IPS-11a (cell line): ENCODE data around the gene TIMP1.
"Not testable (repeated sequence)": the region's sequence is repeated elsewhere in the genome, so short reads cannot be mapped to it uniquely, and the experiment has no call there.

Experiments
- H3K4me3 ChIP-seq: one replicate; pipeline ENCODE4 v1.5.1; 2013; ENCODE audit warnings: low read depth, low read length, control low read depth

The TIMP1 gene

DNA sequence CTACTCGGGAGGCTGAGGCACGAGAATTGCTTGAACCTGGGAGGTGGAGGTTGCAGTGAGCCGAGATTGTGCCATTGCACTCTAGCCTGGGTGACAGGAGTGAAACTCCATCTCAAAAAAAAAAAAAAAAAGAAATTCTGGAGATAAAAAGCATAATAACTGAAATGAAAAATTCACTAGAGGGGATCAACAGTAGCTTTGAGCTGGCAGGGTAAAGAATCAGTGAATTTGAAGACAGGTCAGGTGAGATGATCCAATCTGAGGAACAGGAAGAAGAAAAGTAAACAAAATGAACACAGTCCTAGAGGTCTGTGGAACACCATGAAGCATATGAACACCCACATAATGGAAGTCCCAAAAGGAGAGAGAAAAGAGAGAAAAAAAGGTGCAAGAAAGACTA, 15.0 kb downstream of the TIMP1 start:
- H3K4me3 ChIP-seq: no peak overlapping the region

- H3K4me3 ChIP-seq: not testable (repeated sequence)
Measured at GRCh38 chrX:47603125-47603524, 20.9 kb downstream of the TIMP1 start.

GRCh38 chrX:47605024-47605423, 22.8 kb downstream of the TIMP1 start:
- no peak overlapping the region for H3K4me3 ChIP-seq

DNA sequence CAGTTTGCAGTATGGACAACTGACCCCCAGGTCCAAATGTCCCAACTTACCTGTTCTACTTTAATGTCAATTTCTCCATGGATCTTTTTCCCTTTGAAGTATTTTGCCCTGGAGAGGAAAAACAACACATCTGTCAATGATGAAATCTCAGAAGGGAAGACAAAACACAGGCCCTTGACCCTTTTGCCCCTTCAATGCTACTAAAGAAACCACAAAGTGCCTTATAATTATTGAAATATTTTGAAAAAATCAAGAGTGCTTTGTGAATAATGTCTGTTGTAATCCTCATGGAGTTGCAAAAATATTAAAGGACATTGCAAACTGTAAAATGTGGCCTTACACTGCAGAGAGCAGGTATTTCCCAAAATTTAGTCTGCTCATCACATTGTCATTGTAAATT, 24.9 kb downstream of the TIMP1 start:
- H3K4me3 ChIP-seq: no peak overlapping the region

DNA sequence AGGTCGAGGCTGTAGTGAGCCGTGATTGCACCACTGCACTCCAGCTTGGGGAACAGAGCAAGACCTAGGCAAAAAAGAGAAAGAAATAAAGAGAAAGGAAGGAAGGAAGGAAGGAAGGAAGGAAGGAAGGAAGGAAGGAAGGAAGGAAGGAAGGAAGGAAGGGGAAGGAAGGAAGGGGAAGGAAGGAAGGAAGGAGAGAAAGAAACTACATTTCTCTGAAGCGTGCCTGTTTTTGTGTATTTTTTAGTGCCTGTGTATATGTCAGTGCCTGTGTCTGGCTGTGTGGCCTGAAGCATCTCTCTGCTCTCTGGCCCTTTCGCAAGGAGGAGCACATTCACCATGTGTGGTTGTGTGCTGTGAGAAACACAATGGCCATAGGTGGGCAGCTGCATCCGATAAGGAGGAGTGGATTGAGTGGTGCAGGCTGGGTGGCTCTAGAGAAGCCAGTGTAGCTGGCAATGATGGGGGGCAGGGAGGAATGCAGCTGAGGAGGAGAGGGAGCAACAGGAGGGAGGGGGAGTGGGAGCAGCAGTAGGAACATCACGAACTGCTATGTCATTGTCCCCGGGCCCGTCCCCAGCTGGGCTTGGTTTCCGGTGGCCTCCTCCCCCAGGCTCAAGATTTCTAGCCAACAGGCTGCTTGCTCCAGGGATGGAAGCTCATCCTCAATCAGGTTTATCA, 26.0 kb downstream of the TIMP1 start:
- H3K4me3 ChIP-seq: no peak overlapping the region

- H3K4me3 ChIP-seq: no peak overlapping the region
Measured at GRCh38 chrX:47610511-47610910, 28.3 kb downstream of the TIMP1 start.

- no peak overlapping the region for H3K4me3 ChIP-seq
Measured at GRCh38 chrX:47611489-47611888, 29.3 kb downstream of the TIMP1 start.

DNA sequence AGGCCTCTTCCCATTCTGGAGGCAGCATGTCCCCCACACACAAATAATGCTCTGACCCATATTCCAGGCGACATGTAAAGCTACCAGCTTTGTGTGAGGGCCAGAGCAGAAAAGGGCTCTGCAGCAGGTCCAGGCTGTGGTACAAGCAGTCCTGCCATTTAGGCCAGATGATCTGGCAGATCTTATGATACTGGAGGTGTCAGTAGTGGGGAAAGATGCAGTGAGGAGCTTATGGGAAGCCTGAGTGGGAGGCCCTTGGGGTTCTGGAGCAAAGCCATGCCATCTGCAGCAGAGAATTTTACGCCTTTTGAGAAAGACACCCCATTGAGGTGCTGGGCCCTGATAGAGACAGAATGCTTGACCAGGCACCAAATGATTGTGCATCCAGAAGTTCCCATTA, 29.7 kb downstream of the TIMP1 start:
- H3K4me3 ChIP-seq: no peak overlapping the region

GRCh38 chrX:47612418-47612817, 30.2 kb downstream of the TIMP1 start:
- no peak overlapping the region for H3K4me3 ChIP-seq

DNA sequence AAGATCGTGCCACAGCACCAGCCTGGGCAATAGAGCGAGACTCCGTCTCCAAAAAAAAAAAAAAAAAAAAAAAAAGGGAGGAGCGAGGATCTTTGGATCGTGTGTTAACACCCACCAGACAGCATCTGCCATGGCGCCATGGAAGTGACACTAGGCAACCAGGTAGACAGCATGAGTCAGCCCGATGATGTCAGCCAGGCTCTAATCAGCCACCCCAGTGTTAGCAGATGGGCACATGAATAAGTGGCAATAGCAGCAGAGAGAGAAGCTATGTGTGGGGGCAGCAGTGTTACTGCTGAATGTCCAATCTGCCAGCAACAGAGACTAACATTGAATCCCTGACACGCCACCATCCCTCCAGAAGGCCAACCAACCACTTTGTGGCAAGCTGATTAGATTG, 30.8 kb downstream of the TIMP1 start:
- no peak overlapping the region for H3K4me3 ChIP-seq

DNA sequence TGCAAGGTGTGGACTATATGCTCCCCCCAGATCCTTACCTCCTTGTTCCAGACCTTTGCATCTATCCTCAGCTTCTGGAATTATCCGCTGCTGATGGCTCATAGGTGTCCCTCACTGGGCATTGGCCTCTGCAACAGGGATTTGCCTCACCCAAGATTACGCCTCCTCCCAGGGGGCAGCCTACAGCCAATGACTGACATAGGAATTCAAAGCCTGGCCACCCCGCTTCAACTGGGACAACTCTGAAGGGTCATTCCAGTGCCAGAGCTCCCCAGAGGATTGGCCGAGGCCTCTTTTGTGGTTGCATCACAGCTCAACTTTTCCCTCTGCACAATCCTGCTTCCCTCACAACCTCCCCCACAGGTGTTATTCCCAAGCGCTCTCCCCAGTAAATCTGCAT, 32.4 kb downstream of the TIMP1 start:
- H3K4me3 ChIP-seq: no peak overlapping the region

DNA sequence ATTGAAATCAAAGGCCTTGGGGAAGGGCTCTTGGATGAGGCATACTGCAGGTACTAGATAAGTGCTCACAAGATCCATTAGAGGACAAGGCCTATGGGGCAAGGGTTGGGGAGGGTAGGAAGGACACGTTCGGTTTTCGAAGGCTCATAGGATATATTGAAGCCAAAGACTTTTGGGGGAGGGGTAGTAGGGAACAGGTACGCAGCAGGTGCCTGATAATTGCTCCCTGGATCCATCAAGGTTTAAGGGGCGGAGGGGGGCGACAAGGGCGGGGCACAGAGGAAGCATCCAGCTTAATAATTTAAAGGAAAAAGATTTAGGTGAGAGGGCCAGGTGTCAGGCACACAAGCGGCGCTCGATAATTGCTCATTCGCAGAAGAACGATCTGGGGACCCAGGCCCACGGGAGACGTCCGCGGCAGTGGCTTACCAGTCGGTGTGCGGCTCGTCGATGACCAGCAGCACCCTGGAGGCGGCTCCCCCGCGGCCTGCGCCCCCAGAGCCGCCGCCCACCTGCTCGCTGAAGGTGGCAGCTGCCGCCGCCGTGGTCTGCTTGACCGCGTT, 36.8 kb downstream of the TIMP1 start:
- H3K4me3 ChIP-seq: peak overlapping the region; percentile 37

DNA sequence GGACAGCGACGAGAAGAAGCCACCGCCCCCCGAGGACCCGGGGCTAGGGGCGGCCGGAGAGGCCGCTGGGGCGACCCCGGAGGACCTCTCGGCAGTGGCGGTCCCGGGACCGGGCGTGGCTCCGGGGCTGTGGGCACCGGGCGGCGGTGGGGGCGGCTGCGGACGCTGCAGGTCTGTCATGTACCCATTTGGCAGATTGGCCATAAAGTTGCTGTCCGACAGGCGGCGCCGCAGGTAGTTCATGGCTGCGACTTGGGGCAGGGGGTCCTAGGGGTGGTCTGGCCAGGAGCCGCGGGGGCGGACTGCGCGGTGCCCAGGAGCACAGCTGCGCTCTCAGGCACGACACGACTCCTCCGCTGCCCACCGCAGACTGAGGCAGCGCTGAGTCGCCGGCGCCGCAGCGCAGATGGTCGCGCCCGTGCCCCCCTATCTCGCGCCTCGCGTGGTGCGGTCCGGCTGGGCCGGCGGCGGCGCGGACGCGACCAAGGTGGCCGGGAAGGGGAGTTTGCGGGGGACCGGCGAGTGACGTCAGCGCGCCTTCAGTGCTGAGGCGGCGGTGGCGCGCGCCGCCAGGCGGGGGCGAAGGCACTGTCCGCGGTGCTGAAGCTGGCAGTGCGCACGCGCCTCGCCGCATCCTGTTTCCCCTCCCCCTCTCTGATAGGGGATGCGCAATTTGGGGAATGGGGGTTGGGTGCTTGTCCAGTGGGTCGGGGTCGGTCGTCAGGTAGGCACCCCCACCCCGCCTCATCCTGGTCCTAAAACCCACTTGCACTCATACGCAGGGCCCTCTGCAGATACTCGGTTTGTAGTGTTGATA, 37.5 kb downstream of the TIMP1 start, which contains the start of gene SYN1:
Gene SYN1, minus strand, starts transcription at position 372 of the 817 bp plus-strand sequence. Its CDS starts 129 bp downstream, at position 243.
- H3K4me3 ChIP-seq: peak within 1 kb of the TSS; percentile 37

DNA sequence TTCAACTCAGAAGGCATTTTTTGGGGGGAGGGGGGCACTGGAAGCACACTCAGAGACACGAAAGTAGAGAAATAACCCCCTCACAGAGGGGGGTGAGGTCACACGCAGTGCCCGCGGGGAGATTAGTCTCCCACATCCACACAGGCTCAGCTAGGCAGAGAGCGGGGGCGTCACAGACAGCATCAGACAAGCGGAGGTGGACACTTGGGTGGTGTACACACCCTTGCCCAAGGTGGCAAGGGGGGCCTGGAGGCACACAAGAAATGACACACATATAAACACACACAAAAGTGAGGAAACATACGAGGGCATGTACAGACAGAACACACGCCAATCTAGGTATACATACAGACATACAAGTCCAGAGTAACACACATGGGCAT, 38.1 kb downstream of the TIMP1 start:
- peak overlapping the region; percentile 33 for H3K4me3 ChIP-seq

GRCh38 chrX:47621851-47622250, 39.6 kb downstream of the TIMP1 start:
- H3K4me3 ChIP-seq: no peak overlapping the region

- H3K4me3 ChIP-seq: no peak overlapping the region
Measured at GRCh38 chrX:47623540-47624027, 41.3 kb downstream of the TIMP1 start.

DNA sequence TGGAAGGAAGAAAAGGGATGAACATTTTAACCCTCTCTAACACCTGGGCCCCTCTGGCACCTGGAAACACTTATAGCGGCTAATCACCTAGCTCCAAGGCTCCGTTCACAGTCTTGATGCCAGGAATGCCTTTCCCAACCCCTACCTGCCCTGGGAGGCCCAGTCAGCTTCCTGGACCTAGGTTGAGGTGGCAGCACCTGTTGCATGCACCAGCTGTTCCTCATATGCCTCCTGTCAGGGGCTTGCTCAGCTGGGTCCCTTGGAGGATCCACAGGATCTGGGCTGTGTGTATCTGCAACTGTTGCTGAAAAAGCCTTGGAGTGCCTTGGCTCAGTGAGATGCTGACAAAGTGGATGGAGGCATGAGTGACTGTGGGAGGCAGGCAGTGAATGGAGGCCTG, 43.1 kb downstream of the TIMP1 start:
- no peak overlapping the region for H3K4me3 ChIP-seq

DNA sequence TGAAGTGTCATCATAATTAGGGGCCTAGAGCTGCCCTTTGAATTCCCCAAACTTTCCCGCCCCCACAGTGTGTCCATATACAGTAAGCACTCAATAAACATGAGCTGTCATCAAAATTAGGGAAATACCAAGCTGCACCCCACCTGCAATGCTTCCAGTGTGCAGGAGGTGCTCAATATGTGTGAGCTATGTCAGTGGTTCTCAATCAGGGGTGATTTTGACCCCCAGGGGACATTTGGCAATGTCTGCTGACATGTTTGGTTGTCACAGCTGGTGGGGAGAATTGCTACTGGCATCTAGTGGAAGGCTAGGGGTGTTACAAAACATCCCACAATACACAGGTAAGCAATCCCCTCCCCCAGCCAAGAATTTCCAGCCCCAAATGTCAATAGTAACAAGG, 46.7 kb downstream of the TIMP1 start:
- H3K4me3 ChIP-seq: no peak overlapping the region

- no peak within 1 kb of the TSS for H3K4me3 ChIP-seq
Measured at GRCh38 chrX:47629419-47630200, 47.4 kb downstream of the TIMP1 start, which contains the start of gene CFP. Gene CFP, minus strand, starts transcription at chrX:47629930. Its CDS starts 86 bp downstream, at chrX:47629844.

GRCh38 chrX:47631676-47632075, 49.4 kb downstream of the TIMP1 start:
- H3K4me3 ChIP-seq: no peak overlapping the region

- H3K4me3 ChIP-seq: no peak overlapping the region
Measured at GRCh38 chrX:47632666-47633065, 50.4 kb downstream of the TIMP1 start.
